Prostate gland (tissue), 2 donors: ENCODE data around the gene JAM2.

Experiments used
- POLR2A ChIP-seq: fragments of 450-650 bp; IDR thresholded peaks from one replicate; pipeline ENCODE4 v1.6.1; 2016; ENCODE audit warnings: antibody characterized with exemption, mild to moderate bottlenecking
- POLR2AphosphoS5 ChIP-seq: sonication (generic); formaldehyde crosslinking; IDR thresholded peaks from one replicate; pipeline ENCODE4 v1.6.1; 2017; ENCODE audit warnings: antibody characterized with exemption
- TF ChIP-seq, protein P1 (sequence below), 4 experiments: fragments of 200-600 bp in 2 of 4; fragments of 450-650 bp in 2 of 4; sonication (generic) in 2 of 4; IDR thresholded peaks; 1 replicate in 3 of 4; 2 replicates in 1 of 4; pipeline ENCODE4 v1.5.1; 2016 to 2019; ENCODE audit warnings: antibody characterized with exemption in 4 of 4, mild to moderate bottlenecking in 2 of 4, moderate library complexity in 2 of 4

DNA sequence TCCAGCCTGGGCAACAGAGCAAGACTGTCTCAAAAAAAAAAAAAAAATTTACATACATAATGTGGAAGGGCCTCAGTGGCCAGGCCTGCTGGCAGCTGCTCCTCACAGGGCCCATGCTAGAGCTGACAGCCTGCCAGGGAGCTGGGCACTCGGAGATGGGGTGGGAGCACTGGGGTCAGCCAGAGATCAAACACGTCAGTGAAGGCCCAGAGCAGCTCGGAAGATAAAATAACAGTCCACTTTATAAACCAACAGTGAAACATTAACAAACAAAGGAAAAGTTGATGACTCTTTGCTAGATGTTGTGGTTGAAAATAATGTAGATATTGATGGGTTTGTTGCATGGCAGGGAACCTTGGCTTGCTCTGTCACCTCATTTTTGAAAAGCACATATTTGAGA lies 52.9 kb downstream of the JAM2 start:
- no peak for TF ChIP-seq POLR2AphosphoS5
- TF ChIP-seq, protein P1, sequence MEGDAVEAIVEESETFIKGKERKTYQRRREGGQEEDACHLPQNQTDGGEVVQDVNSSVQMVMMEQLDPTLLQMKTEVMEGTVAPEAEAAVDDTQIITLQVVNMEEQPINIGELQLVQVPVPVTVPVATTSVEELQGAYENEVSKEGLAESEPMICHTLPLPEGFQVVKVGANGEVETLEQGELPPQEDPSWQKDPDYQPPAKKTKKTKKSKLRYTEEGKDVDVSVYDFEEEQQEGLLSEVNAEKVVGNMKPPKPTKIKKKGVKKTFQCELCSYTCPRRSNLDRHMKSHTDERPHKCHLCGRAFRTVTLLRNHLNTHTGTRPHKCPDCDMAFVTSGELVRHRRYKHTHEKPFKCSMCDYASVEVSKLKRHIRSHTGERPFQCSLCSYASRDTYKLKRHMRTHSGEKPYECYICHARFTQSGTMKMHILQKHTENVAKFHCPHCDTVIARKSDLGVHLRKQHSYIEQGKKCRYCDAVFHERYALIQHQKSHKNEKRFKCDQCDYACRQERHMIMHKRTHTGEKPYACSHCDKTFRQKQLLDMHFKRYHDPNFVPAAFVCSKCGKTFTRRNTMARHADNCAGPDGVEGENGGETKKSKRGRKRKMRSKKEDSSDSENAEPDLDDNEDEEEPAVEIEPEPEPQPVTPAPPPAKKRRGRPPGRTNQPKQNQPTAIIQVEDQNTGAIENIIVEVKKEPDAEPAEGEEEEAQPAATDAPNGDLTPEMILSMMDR (IDR thresholded peaks at IDR 0.05): no peak
- TF ChIP-seq POLR2A: no peak
